Upper lobe of left lung (tissue), 6 donors: Measurements from ENCODE around the gene NBDY. TPM values are rescaled to one million over a fixed set of nuclear protein-coding genes. Genes with fewer than 3 reads are reported as not detected.

Experiments
- ATAC-seq, 2 donors: fragments of 200-7000 bp; cut with Tn5 transposase; one replicate each; pipeline ENCODE4 v1.9.1; 2022; ENCODE audit warnings: mild to moderate bottlenecking in 2 of 2, moderate library complexity in 2 of 2; ENCODE audit not compliant: low FRiP score in 2 of 2
- DNase-seq, 2 donors: peaks; one replicate each; pipeline ENCODE4 v3.0.0-alpha.2; 2019 to 2020
- H3K27ac ChIP-seq, 4 donors: fragments of 200-600 bp; sonication (generic); one replicate each; pipeline ENCODE4 v1.5.1; 2016 to 2019
- H3K27me3 ChIP-seq, 4 donors: fragments of 200-600 bp; sonication (generic); one replicate each; pipeline ENCODE4 v1.5.1; 2017 to 2019
- H3K36me3 ChIP-seq, 4 donors: fragments of 200-600 bp; sonication (generic); one replicate each; pipeline ENCODE4 v1.5.1; 2016 to 2019
- H3K4me1 ChIP-seq, 4 donors: fragments of 200-600 bp; sonication (generic); one replicate each; pipeline ENCODE4 v1.5.1; 2018 to 2019
- H3K4me3 ChIP-seq, 4 donors: fragments of 200-600 bp; sonication (generic); one replicate each; pipeline ENCODE4 v1.5.1; 2017 to 2019; ENCODE audit warnings: mild to moderate bottlenecking in 2 of 4, moderate library complexity in 1 of 4
- H3K9me3 ChIP-seq, 4 donors: fragments of 200-600 bp; sonication (generic); one replicate each; pipeline ENCODE4 v1.5.1; 2018 to 2019
- EP300 ChIP-seq, 4 donors: sonication (generic); formaldehyde crosslinking; IDR thresholded peaks; one replicate each; pipeline ENCODE4 v1.5.1; 2017; ENCODE audit warnings: antibody characterized with exemption in 4 of 4, control low read depth in 2 of 4
- POLR2A ChIP-seq, 4 donors: fragments of 450-650 bp; IDR thresholded peaks; one replicate each; pipeline ENCODE4 v1.5.1; 2016 to 2017; ENCODE audit warnings: antibody characterized with exemption in 4 of 4, mild to moderate bottlenecking in 2 of 4
- POLR2AphosphoS5 ChIP-seq, 2 donors: sonication (generic); formaldehyde crosslinking; IDR thresholded peaks; one replicate each; pipeline ENCODE4 v1.5.1; 2017; ENCODE audit warnings: antibody characterized with exemption in 2 of 2
- WGBS, 2 donors: methylation state at CpG; one replicate each; pipeline ENCODE4 v1.1.5; 2017 to 2018; 5-methylcytosine and 5-hydroxymethylcytosine counted together
- total RNA-seq, 6 donors: library from RNA; depleted of rRNA in 4 of 6; stranded (reverse); fragments of >200 nt in 4 of 6; gene quantifications; one replicate each; pipeline versions ENCODE4 v1.1.0 to v1.2.1, GENCODE V29; 2016 to 2021
- TF ChIP-seq, protein P1 (sequence below), 6 experiments: fragments of 450-650 bp in 4 of 6; fragments of 200-600 bp in 2 of 6; sonication (generic) in 2 of 6; IDR thresholded peaks; one replicate each; pipeline ENCODE4 v1.5.1; 2016 to 2019; ENCODE audit warnings: antibody characterized with exemption in 6 of 6
- donor health status: DM: no; HTN: no; CAD: no; lungs with moderate emphysema.
- donor health status: DM: no; HTN: yes; CAD: no; lungs with severe emphysema.

Gene NBDY
- total RNA-seq, 6 donors from 2014 or later = 9.4 to 34.2 (median 14.4) TPM

DNA sequence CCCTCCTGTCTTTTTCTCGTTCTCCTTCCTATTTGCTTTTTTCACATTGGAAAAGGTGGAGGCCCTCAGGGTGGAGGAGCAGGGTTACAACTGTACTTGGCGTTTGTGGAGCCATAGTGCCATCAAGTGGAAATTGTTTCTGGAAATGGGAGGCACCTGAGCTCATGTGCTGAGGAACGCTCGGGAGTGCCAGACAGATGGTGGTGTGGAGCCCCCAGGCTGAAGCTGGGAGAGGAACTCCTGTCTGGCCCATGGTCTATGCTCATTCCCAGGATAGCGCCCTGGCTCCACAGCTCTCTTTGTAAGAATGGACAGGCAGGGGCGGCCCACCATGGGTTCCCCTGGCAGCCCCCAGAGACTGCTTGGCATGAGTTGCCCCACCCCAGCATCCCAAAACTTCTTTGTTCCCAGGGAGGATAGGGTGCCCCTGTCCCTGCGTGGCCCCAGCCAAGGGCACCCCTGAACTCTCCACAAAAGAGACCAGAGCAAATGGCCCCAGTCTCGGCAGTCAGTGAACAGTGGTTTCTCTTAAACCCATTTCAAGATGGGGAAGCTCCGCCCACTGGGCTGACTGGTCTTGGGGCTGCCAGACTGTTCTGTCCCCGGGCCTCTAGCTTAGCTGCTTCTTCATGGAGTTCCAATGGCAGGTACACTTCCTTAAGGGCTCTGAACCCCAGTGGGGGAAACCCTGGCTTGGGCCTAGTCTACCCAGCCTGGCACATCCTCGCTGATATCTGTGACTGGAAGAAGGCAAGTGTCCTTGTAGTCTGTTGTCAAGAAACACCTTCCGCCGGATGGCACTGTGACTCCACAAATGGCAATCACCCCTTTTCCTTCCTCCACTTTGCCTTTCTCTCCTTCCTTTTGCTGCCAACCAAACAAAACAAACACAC lies 70.1 kb downstream of the NBDY start:
- no peak overlapping the region for H3K4me3 ChIP-seq
- H3K9me3 ChIP-seq = no peaks in the 10 kb centered on the region
- TF ChIP-seq POLR2A (IDR thresholded peaks at IDR 0.05) = no peak
- TF ChIP-seq, protein P1, sequence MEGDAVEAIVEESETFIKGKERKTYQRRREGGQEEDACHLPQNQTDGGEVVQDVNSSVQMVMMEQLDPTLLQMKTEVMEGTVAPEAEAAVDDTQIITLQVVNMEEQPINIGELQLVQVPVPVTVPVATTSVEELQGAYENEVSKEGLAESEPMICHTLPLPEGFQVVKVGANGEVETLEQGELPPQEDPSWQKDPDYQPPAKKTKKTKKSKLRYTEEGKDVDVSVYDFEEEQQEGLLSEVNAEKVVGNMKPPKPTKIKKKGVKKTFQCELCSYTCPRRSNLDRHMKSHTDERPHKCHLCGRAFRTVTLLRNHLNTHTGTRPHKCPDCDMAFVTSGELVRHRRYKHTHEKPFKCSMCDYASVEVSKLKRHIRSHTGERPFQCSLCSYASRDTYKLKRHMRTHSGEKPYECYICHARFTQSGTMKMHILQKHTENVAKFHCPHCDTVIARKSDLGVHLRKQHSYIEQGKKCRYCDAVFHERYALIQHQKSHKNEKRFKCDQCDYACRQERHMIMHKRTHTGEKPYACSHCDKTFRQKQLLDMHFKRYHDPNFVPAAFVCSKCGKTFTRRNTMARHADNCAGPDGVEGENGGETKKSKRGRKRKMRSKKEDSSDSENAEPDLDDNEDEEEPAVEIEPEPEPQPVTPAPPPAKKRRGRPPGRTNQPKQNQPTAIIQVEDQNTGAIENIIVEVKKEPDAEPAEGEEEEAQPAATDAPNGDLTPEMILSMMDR (IDR thresholded peaks at IDR 0.05) = peak in 1 of 6 experiments; percentile 34
- no peaks in the 10 kb centered on the region for H3K27me3 ChIP-seq
- peaks cover 0 to 15% (median 4%) of the 10 kb centered on the region in 4 donors for H3K4me1 ChIP-seq
- DNase-seq (peak in 1 of 2 donors; percentile 23), ATAC-seq (no peak)
- no peak overlapping the region for H3K27ac ChIP-seq
- 76 to 83% methylated on average over 8 to 13 of the region's 13 CpGs for WGBS, 2 donors
- no peaks in the 10 kb centered on the region for H3K36me3 ChIP-seq

DNA sequence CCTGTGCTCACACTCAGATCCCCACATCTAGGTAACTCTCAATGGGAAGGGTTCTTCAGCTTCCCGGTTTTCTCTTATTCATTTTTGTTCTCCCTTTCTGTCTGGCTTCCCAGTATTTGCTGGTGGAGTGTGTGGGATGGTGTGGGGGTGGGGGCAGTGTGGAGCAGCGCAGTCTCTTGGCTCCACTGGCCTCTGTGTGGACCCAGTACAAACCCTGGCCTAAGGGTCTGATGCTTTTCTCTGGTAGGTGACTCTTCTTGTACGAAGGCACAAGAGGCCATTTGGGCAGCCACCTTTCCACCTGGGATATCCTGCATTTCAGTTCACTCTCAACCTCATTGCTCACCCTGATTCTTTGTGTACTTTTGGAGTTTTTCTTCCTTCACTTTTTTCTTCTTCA lies 71.3 kb downstream of the NBDY start:
- Histone ChIP-seq H3K27me3 (no peaks in the 10 kb centered on the region), H3K36me3 (no peaks in the 10 kb centered on the region), H3K4me1 (peaks cover 0 to 15% (median 4%) of the 10 kb centered on the region in 4 donors), H3K27ac (no peak overlapping the region), H3K9me3 (no peaks in the 10 kb centered on the region), H3K4me3 (no peak overlapping the region)
- DNase-seq = no peak
- 88 to 91% methylated on average over 3 of the region's 3 CpGs for WGBS, 2 donors
- ATAC-seq = no peak
- TF ChIP-seq POLR2AphosphoS5 (IDR thresholded peaks at IDR 0.05) (no peak), EP300 (IDR thresholded peaks at IDR 0.05) (no peak), POLR2A (IDR thresholded peaks at IDR 0.05) (no peak)
- TF ChIP-seq, protein P1 (IDR thresholded peaks at IDR 0.05) = no peak

DNA sequence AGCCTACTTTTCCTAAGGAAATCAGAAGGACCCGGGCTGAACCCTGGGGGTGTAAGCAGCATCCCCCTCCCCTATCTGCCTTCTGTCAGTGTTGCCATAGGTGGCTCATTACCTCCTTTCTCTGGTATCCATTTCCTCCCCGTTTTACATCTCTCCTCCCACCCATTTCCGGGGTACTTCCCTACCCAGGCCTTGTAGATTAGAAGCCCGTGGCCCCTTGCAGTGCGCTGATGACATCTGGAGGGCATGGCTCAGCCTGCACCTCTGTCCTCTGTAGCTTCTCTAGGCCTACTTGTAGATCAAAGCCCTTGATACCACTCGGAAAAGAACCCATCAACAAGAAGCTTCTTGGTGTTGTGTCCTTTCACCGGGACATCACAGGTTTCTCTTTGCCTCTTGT lies 71.8 kb downstream of the NBDY start:
- H3K27me3 ChIP-seq = no peaks in the 10 kb centered on the region
- 55 to 62% methylated on average over 7 of the region's 7 CpGs for WGBS, 2 donors
- no peak for ATAC-seq

DNA sequence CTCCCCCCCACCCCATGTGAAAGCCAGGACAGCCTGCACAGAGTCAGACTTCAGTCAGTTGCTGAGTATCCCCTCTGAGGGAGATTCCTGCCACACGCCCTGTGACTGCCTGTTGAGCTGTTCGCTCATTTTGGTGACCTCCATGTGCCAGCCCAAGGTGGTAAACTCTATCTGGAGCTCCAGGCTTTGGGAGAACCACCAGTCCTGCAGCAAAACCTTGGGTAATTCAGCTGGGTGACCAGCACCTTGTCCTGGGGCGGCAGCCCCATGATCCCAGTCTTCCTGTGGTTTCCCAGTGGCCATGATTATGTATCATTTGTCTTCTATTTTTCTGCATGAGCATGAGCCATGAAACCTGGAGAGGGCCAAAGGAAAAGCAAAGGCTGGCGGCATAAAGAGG lies 73.4 kb downstream of the NBDY start:
- Histone ChIP-seq H3K27me3 (no peaks in the 10 kb centered on the region), H3K9me3 (no peaks in the 10 kb centered on the region), H3K4me1 (peaks cover 0 to 15% (median 4%) of the 10 kb centered on the region in 4 donors), H3K27ac (no peak overlapping the region), H3K36me3 (no peaks in the 10 kb centered on the region), H3K4me3 (peak overlapping the region in 1 of 4 donors; percentile 53)
- TF ChIP-seq, protein P1 (IDR thresholded peaks at IDR 0.05) = no peak
- TF ChIP-seq POLR2AphosphoS5 (IDR thresholded peaks at IDR 0.05) = no peak
- TF ChIP-seq EP300 (IDR thresholded peaks at IDR 0.05) = no peak
- no peak for TF ChIP-seq POLR2A (IDR thresholded peaks at IDR 0.05)
- ATAC-seq (no peak), DNase-seq (peak in 1 of 2 donors; percentile 12)
- 67% methylated on average over 4 of the region's 4 CpGs; no CpG with 5 or more reads in 1 of the 2 donors for WGBS, 2 donors

More for the DNA sequence above, 71.8 kb downstream of the NBDY start:
- Histone ChIP-seq H3K36me3 (no peaks in the 10 kb centered on the region), H3K9me3 (no peaks in the 10 kb centered on the region), H3K27ac (no peak overlapping the region), H3K4me3 (no peak overlapping the region), H3K4me1 (peaks cover 0 to 15% (median 4%) of the 10 kb centered on the region in 4 donors)
- TF ChIP-seq POLR2AphosphoS5 (IDR thresholded peaks at IDR 0.05) (no peak), EP300 (IDR thresholded peaks at IDR 0.05) (no peak)
- peak in 1 of 2 donors; percentile 15 for DNase-seq

DNA sequence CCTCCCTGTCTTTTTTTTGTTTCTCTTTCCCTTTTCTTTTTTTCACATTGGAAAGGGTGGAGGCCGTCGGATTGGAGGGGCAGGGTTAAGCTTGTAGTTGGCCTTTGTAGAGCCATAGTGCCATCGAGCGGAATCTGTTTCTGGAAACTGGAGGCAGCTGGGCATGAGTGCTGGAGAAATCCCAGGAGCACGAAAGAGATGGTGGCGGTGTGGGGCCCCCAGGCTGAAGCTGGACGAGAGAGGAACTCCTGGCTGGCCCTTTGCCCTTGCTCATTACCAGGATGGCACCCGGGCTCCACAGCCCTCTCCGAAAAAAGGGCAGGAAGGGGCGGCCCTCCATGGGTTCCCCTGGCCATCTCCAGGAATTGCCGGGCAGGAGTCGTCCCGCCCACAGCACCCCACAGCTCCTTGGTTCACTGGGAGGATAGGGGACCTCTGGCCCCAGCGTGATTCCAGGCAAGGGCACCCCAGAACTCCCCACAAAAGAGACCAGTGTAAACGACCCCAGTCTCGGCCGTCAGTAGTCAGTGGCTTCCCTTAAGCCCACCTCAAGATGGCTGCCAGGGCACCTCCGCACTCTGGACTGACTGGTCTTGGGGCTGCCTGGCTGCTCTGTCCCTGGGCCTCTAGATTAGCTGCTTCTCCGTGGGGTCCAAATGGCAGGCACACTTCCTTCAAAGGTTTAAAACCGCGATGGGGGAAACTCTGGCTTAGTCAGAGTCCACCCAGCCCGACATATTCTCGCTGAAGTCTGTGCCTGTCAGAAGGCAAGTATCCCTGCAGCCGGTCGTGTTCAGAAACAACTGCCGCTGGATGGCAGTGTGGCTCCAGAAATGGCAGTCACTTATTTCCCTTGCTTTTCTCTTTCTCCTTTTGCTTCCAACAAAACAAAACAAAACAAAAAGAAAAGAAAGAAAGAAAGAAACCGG lies 74.1 kb downstream of the NBDY start:
- H3K9me3 ChIP-seq = no peaks in the 10 kb centered on the region
- peak overlapping the region in 2 of 4 donors; percentile 53 to 55 for H3K4me3 ChIP-seq
- H3K4me1 ChIP-seq = peaks cover 0 to 15% (median under 1%) of the 10 kb centered on the region in 4 donors
- WGBS, 2 donors = 37 to 50% methylated on average over 1 to 26 of the region's 27 CpGs
- TF ChIP-seq, protein P1 (IDR thresholded peaks at IDR 0.05) = peak in 4 of 6 experiments; percentile 30 to 60 (median 52)
- no peak for TF ChIP-seq EP300 (IDR thresholded peaks at IDR 0.05)
- peak in 1 of 2 donors; percentile 36 for TF ChIP-seq POLR2AphosphoS5 (IDR thresholded peaks at IDR 0.05)
- H3K27ac ChIP-seq = peak overlapping the region in 2 of 4 donors; percentile 37 to 79
- no peaks in the 10 kb centered on the region for H3K27me3 ChIP-seq
- H3K36me3 ChIP-seq = no peaks in the 10 kb centered on the region
- DNase-seq = peak in 1 of 2 donors; percentile 64
- peak; percentile 65 to 67 for ATAC-seq
